Neutrophil (primary cell): Measurements from ENCODE around the gene PXMP2.

Source experiments
- H3K27ac ChIP-seq: fragments of 200-600 bp; sonication (generic); 2 replicates; pipeline ENCODE4 v1.5.1; 2016; ENCODE audit warnings: mild to moderate bottlenecking, moderate library complexity
- H3K27me3 ChIP-seq: fragments of 200-600 bp; sonication (generic); 2 replicates; pipeline ENCODE4 v1.6.0; 2016; ENCODE audit warnings: mild to moderate bottlenecking
- H3K36me3 ChIP-seq: fragments of 200-600 bp; sonication (generic); 2 replicates; pipeline ENCODE4 v1.5.1; 2017
- H3K4me1 ChIP-seq, 2 experiments: fragments of 200-600 bp in 1 of 2; sonication (generic) in 1 of 2; 1 replicate in 1 of 2; 2 replicates in 1 of 2; pipeline versions ENCODE4 v1.5.1 to v1.6.1; 2013 to 2016; ENCODE audit warnings: low read depth in 1 of 2, low read length in 1 of 2, mild to moderate bottlenecking in 1 of 2, moderate library complexity in 1 of 2; ENCODE audit not compliant: control insufficient read depth in 1 of 2, insufficient read depth in 1 of 2
- H3K4me3 ChIP-seq, 2 experiments: fragments of 200-600 bp in 1 of 2; sonication (generic) in 1 of 2; 1 replicate in 1 of 2; 2 replicates in 1 of 2; pipeline ENCODE4 v1.5.1; 2013 to 2016; ENCODE audit warnings: low read depth in 1 of 2, low read length in 1 of 2, mild to moderate bottlenecking in 1 of 2, moderate library complexity in 1 of 2
- H3K9me3 ChIP-seq: fragments of 200-600 bp; sonication (generic); 2 replicates; pipeline ENCODE4 v1.5.1; 2016
- CTCF ChIP-seq: fragments of 200-600 bp; sonication (generic); IDR thresholded peaks from 2 replicates; pipeline ENCODE4 v1.5.1; 2016; ENCODE audit warnings: antibody characterized with exemption

Gene PXMP2

GRCh38 chr12:132662901-132663755 is 24.3 kb upstream of the PXMP2 start:
- no peaks in the 10 kb centered on the region for H3K27me3 ChIP-seq
- H3K9me3 ChIP-seq: no peaks in the 10 kb centered on the region
- peak overlapping the region; percentile 9 to 28 for H3K4me3 ChIP-seq
- peaks cover 69% of the 10 kb centered on the region in 2 experiments for H3K4me1 ChIP-seq
- peak overlapping the region; percentile 80 for H3K27ac ChIP-seq
- peaks cover 26% of the 10 kb centered on the region for H3K36me3 ChIP-seq
- no peak for TF ChIP-seq CTCF

GRCh38 chr12:132664206-132665148 is 22.9 kb upstream of the PXMP2 start:
- Histone ChIP-seq H3K4me3 (peak overlapping the region in 1 of 2 experiments; percentile 28), H3K36me3 (peaks cover 31% of the 10 kb centered on the region), H3K4me1 (peaks cover 64 to 65% of the 10 kb centered on the region in 2 experiments), H3K27me3 (no peaks in the 10 kb centered on the region), H3K27ac (peak overlapping the region; percentile 80), H3K9me3 (no peaks in the 10 kb centered on the region)
- TF ChIP-seq CTCF: no peak

DNA sequence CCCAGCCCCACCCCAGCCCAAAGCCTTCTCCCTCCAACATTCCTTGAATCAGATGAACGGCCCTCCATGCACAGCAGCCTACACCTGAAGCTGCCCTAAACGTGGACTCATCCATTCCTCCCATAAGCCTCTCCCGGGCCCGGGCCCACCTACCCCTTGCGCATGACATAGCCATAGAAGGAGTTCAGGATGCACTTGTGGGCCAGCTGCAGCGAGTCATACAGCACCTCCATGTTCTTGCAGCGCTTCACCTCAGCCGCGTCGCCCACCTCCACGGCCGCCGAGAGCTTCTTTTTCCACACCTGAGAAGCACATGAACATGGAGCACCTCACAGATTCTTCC is 22.3 kb upstream of the PXMP2 start:
- H3K9me3 ChIP-seq: no peaks in the 10 kb centered on the region

GRCh38 chr12:132665794-132666193 is 21.6 kb upstream of the PXMP2 start:
- peak overlapping the region; percentile 80 for H3K27ac ChIP-seq
- H3K36me3 ChIP-seq: peaks cover 41% of the 10 kb centered on the region
- peaks cover 52 to 53% of the 10 kb centered on the region in 2 experiments for H3K4me1 ChIP-seq
- no peak overlapping the region for H3K4me3 ChIP-seq
- no peaks in the 10 kb centered on the region for H3K9me3 ChIP-seq
- H3K27me3 ChIP-seq: no peaks in the 10 kb centered on the region
- TF ChIP-seq CTCF: no peak

More for the DNA sequence above, 22.3 kb upstream of the PXMP2 start:
- Histone ChIP-seq H3K36me3 (peaks cover 37% of the 10 kb centered on the region), H3K4me1 (peaks cover 59 to 60% of the 10 kb centered on the region in 2 experiments), H3K27me3 (no peaks in the 10 kb centered on the region), H3K27ac (peak overlapping the region; percentile 80), H3K4me3 (no peak overlapping the region)
- no peak for TF ChIP-seq CTCF

- Histone ChIP-seq H3K36me3 (peaks cover 57% of the 10 kb centered on the region), H3K27me3 (no peaks in the 10 kb centered on the region), H3K4me1 (peaks cover 34 to 38% of the 10 kb centered on the region in 2 experiments), H3K9me3 (no peaks in the 10 kb centered on the region), H3K27ac (no peak overlapping the region), H3K4me3 (no peak overlapping the region)
- TF ChIP-seq CTCF: no peak
These were observed 18.9 kb upstream of the PXMP2 start for GRCh38 chr12:132668191-132669088.
